Measurements from ENCODE around the gene RAD21L1. TPM values are rescaled to one million over a fixed set of nuclear protein-coding genes. Genes with fewer than 3 reads are reported as not detected.

RAD21L1 gene
- total and polyA plus RNA-seq, 8 donors, result not detected

DNA sequence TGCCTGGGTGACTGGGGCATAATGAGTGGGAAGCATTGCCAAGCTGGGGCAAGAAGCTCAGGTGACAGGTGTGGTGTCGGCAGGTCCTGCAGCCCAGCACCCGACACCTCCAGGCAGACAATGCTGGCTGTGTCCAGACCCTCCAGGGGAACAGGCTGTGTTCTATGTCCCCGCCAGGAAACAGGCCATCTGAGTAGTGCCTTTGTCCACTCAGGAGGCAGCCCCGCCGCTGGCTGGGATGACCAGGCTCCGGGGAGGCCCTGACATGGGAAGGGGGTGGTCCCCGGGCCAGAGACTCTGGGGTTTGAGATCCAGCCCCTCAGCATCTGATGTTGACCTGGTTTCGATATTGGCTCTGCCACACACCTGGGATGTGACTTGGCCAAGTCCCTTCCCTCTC lies 68.7 kb downstream of the RAD21L1 start:
- DNase-seq (no peak), FAIRE-seq (no peak), ATAC-seq (peak in 1 of 4 donors; percentile 14)
- H3K4me3 ChIP-seq, result no peak overlapping the region
- WGBS, 2 donors, result 82 to 91% methylated on average over 8 of the region's 8 CpGs
- H3K9me3 ChIP-seq, result no peaks in the 10 kb centered on the region
- H3K36me3 ChIP-seq, result no peaks in the 10 kb centered on the region
- H3K27me3 ChIP-seq, result no peaks in the 10 kb centered on the region
- H3K27ac ChIP-seq, result no peak overlapping the region
- TF ChIP-seq, protein P1, sequence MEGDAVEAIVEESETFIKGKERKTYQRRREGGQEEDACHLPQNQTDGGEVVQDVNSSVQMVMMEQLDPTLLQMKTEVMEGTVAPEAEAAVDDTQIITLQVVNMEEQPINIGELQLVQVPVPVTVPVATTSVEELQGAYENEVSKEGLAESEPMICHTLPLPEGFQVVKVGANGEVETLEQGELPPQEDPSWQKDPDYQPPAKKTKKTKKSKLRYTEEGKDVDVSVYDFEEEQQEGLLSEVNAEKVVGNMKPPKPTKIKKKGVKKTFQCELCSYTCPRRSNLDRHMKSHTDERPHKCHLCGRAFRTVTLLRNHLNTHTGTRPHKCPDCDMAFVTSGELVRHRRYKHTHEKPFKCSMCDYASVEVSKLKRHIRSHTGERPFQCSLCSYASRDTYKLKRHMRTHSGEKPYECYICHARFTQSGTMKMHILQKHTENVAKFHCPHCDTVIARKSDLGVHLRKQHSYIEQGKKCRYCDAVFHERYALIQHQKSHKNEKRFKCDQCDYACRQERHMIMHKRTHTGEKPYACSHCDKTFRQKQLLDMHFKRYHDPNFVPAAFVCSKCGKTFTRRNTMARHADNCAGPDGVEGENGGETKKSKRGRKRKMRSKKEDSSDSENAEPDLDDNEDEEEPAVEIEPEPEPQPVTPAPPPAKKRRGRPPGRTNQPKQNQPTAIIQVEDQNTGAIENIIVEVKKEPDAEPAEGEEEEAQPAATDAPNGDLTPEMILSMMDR (IDR thresholded peaks at IDR 0.05), result no peak
- intact Hi-C loops (cut with DNase I), result no loop called here
- H3K4me1 ChIP-seq, result no peaks in the 10 kb centered on the region

DNA sequence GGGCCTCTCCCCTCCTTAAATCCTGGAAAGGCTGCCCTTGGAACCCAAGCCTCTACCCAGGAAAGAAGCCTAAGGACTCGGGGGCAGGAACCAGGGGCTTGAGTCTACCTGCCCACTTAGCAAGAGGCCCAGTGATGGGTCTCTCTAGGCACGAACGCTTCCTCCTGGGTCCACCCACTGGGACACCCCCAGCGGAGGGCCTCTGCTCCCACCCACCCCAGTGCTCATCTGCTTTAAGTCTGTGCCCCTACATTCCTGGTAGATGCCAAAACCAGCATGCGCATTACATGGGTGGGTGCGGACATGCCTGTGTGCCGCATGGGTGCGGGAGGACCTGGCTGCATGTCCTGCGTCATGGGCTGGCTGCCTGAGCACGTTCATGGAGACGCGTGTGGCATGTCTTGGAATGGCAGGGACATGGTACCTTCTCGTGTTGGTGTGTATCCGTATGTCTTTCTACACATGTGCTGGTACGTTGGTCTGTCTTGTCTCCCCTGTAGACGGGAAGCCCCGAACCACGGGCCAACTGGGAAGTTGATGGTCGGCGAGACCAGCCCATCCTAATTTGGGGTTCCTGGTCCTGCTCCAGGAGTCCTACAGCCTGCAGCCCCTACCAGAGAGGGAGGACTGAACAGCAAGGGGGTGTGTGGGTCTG lies 69.6 kb downstream of the RAD21L1 start:
- TF ChIP-seq, protein P1 (IDR thresholded peaks at IDR 0.05), result no peak
- no peak overlapping the region for H3K4me3 ChIP-seq
- no peak overlapping the region for H3K27ac ChIP-seq
- FAIRE-seq (no peak), DNase-seq (no peak), ATAC-seq (no peak)
- H3K4me1 ChIP-seq, result no peaks in the 10 kb centered on the region
- H3K27me3 ChIP-seq, result no peaks in the 10 kb centered on the region
- intact Hi-C loops (cut with DNase I), result no loop called here
- H3K9me3 ChIP-seq, result no peaks in the 10 kb centered on the region
- no peaks in the 10 kb centered on the region for H3K36me3 ChIP-seq
- WGBS, 2 donors, result 94 to 97% methylated on average over 20 of the region's 20 CpGs

DNA sequence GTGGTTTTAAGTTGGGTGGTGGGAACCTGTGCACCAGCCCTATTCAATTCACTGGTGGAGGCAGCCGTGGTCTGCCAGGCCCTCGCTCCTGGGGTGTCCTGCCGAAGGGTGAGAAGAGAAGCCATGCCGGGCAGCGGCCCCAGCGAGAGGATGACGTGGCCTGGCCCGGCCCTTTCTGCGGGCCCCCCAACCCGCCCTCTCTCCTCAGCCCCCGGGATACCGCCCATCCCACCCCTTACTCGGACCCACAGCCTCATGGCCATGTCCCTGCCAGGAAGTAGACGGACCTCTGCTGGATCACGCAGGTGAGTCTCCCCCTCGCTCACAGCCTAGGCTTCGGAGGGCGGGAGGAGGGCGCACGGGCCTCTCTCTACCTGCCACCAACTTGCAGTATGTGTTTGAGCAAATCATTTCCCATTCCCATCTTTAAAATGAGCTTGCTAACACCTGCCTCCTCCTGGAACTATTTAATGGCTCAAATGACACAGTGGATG lies 70.3 kb downstream of the RAD21L1 start:
- Histone ChIP-seq H3K4me3 (no peak overlapping the region), H3K36me3 (no peaks in the 10 kb centered on the region), H3K27ac (no peak overlapping the region), H3K27me3 (no peaks in the 10 kb centered on the region), H3K9me3 (no peaks in the 10 kb centered on the region), H3K4me1 (no peaks in the 10 kb centered on the region)
- DNase-seq (no peak), FAIRE-seq (no peak), ATAC-seq (no peak)
- TF ChIP-seq, protein P1 (IDR thresholded peaks at IDR 0.05), result no peak
- 87 to 97% methylated on average over 19 to 20 of the region's 20 CpGs for WGBS, 2 donors
- intact Hi-C loops (cut with DNase I), result no loop called here

DNA sequence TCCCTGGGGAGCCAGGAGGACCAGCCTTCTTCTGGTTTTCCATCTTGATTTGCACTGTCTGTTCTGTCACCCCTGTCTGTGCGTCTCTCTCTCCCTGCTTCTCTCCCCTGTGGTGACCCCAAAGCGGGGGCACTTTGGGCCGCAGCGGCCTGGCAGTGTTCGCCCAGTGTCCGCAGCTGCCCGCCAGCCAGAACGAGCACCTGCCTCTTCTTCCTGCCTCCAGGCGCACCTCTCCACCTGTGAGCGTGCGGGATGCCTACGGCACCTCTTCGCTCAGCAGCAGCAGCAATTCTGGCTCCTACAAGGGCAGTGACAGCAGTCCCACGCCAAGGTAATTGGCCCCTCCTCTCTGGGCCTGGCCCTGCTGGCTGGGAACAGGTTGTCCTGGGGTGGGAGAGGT lies 71.1 kb downstream of the RAD21L1 start:
- Histone ChIP-seq H3K27me3 (no peaks in the 10 kb centered on the region), H3K4me3 (no peak overlapping the region), H3K27ac (no peak overlapping the region), H3K9me3 (no peaks in the 10 kb centered on the region), H3K4me1 (no peaks in the 10 kb centered on the region), H3K36me3 (no peaks in the 10 kb centered on the region)
- 88 to 90% methylated on average over 14 of the region's 14 CpGs for WGBS, 2 donors
- intact Hi-C loops (cut with DNase I), result no loop called here
- TF ChIP-seq, protein P1 (IDR thresholded peaks at IDR 0.05), result no peak
- FAIRE-seq (no peak), ATAC-seq (no peak), DNase-seq (no peak)

DNA sequence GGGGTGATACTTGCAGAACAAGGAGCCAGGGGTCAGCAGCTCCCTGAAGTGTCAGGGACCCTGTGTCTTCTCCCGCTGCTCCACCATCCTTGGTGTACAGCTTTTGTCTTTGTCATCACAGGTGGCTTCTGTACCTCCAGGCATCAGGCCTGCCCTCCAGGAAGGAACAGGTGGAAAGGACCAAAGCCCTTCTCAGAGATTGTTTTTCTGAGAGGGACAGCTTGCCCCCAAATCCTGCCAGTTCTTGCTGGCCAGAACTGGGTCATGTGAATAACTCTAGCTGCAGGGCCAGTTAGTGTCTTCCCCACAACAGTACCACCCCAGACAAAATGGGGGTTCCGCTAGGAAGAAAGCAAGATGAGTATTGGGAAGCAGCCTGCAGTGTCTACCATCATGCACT lies 71.6 kb downstream of the RAD21L1 start:
- H3K4me3 ChIP-seq, result no peak overlapping the region
- no peak for FAIRE-seq
- H3K4me1 ChIP-seq, result no peaks in the 10 kb centered on the region
- WGBS, 2 donors, result 95 to 97% methylated on average over 2 of the region's 2 CpGs
- TF ChIP-seq, protein P1 (IDR thresholded peaks at IDR 0.05), result no peak
- H3K9me3 ChIP-seq, result no peaks in the 10 kb centered on the region
- intact Hi-C loops (cut with DNase I), result no loop called here
- no peak overlapping the region for H3K27ac ChIP-seq
- H3K27me3 ChIP-seq, result no peaks in the 10 kb centered on the region
- no peak for DNase-seq
- ATAC-seq, result no peak
- no peaks in the 10 kb centered on the region for H3K36me3 ChIP-seq

Measured in pancreas (tissue), 10 donors.